ENCODE data around the gene CALD1.
A peak's percentile ranks its signal among the peaks of the same experiment; 100 is the strongest.

The CALD1 gene

GRCh38 chr7:134834689-134835462 lies 55.4 kb downstream of the CALD1 start (continued):
- no peak for TF ChIP-seq TSHZ2 (CRISPR knock-in tag; IDR thresholded peaks at IDR 0.05)
- no peak; the same call in 1 of the 2 replicates for TF ChIP-seq CSDC2 (CRISPR knock-in tag; IDR thresholded peaks at IDR 0.05)
- peak; percentile 26; the same call in 1 of the 2 replicates for TF ChIP-seq TOX (CRISPR knock-in tag; IDR thresholded peaks at IDR 0.05; ENCODE audit: borderline replicate concordance)
- peak; percentile 66; the same call in 1 of the 2 replicates for TF ChIP-seq TCF4 (CRISPR knock-in tag; IDR thresholded peaks at IDR 0.05; ENCODE audit: borderline replicate concordance)
- no peak for TF ChIP-seq ZNF8 (CRISPR knock-in tag; IDR thresholded peaks at IDR 0.05)
- TF ChIP-seq ZFP30 (CRISPR knock-in tag; IDR thresholded peaks at IDR 0.05) = no peak; the same call in 1 of the 2 replicates
- TF ChIP-seq ZFP3 (CRISPR knock-in tag; IDR thresholded peaks at IDR 0.05) = peak; percentile 56; the same call in 1 of the 2 replicates

- no peak for ATAC-seq
Observed at GRCh38 chr7:134835463-134835823, 56.0 kb downstream of the CALD1 start.

More at GRCh38 chr7:134835463-134835823, 56.0 kb downstream of the CALD1 start:
- TF ChIP-seq POU6F1 (CRISPR knock-in tag; IDR thresholded peaks at IDR 0.05; ENCODE audit: borderline replicate concordance, low read depth) = no peak
- no peak for TF ChIP-seq TOX (CRISPR knock-in tag; IDR thresholded peaks at IDR 0.05; ENCODE audit: borderline replicate concordance)
- TF ChIP-seq ESRRG (CRISPR knock-in tag; IDR thresholded peaks at IDR 0.05) = no peak
- no peak for TF ChIP-seq CREB5 (CRISPR knock-in tag; IDR thresholded peaks at IDR 0.05; ENCODE audit: low read depth)
- TF ChIP-seq CSRNP3 (CRISPR knock-in tag; IDR thresholded peaks at IDR 0.05) = no peak
- no peak for TF ChIP-seq OSR1 (CRISPR knock-in tag; IDR thresholded peaks at IDR 0.05)
- TF ChIP-seq GLIS3 (CRISPR knock-in tag; IDR thresholded peaks at IDR 0.05) = no peak
- TF ChIP-seq TCF4 (CRISPR knock-in tag; IDR thresholded peaks at IDR 0.05; ENCODE audit: borderline replicate concordance) = no peak
- no peak for TF ChIP-seq BACH2 (CRISPR knock-in tag; IDR thresholded peaks at IDR 0.05; ENCODE audit: borderline replicate concordance)
- no peak for TF ChIP-seq SNAI2 (CRISPR knock-in tag; IDR thresholded peaks at IDR 0.05)
- TF ChIP-seq PPARA (CRISPR knock-in tag; IDR thresholded peaks at IDR 0.05; ENCODE audit: borderline replicate concordance) = no peak
- no peak for TF ChIP-seq CSDC2 (CRISPR knock-in tag; IDR thresholded peaks at IDR 0.05)
- TF ChIP-seq ISL1 (CRISPR knock-in tag; IDR thresholded peaks at IDR 0.05) = no peak
- TF ChIP-seq ZNF70 (CRISPR knock-in tag; IDR thresholded peaks at IDR 0.05) = no peak
- TF ChIP-seq ZNF8 (CRISPR knock-in tag; IDR thresholded peaks at IDR 0.05) = no peak
- no peak for TF ChIP-seq ARNTL (CRISPR knock-in tag; IDR thresholded peaks at IDR 0.05; ENCODE audit: borderline replicate concordance, low read depth)
- no peak for TF ChIP-seq TSHZ2 (CRISPR knock-in tag; IDR thresholded peaks at IDR 0.05)
- TF ChIP-seq ZFP30 (CRISPR knock-in tag; IDR thresholded peaks at IDR 0.05) = no peak
- TF ChIP-seq RARB (CRISPR knock-in tag; IDR thresholded peaks at IDR 0.05) = no peak
- TF ChIP-seq ZC3H10 (CRISPR knock-in tag; IDR thresholded peaks at IDR 0.05) = no peak

Data from SK-N-SH treated with all-trans-retinoic acid at 6 μM for 48 hours (cell line).